ENCODE results near the gene CCDC97.

CCDC97 gene

DNA sequence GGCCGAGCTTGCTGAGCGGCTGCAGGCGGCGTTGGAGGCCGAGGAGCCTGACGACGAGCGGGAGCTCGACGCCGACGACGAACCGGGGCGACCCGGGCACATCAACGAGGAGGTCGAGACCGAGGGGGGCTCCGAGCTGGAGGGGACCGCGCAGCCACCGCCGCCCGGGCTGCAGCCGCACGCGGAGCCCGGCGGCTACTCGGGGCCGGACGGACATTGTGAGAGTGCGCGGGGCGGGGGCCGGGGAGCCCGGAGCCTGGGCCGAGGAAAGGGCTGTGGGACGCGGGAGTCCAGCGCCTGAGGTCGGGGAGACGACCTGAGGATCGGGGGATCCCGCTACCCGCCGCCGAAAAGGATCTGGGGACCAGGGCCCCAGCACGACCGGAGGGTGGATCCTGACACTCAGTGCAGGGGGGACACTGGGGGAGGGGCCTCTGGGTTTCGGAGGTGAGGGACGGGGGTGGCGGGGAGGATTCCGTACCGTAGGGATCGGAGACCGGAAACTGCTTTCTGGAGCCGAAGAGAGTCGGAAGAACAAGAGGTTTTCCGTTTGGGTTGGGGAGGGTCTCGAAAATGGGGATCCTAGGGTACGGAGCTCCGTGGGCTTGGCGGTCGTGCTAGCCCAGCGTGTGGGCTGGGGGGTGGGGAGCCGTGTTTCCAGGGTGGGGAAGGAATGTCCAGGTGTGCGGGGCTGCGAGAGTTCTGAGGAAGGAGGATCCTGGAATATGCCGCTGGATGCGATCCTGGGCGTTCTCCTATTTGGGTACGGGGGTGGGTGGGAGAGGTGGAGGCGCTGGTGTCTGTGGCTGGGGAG is 45.2 kb upstream of the CCDC97 start:
- H3K27me3 ChIP-seq (replicated peaks), result no peaks in the 10 kb centered on the region
- in situ Hi-C loops (cut with HindIII; ENCODE audit: low pct_ligation_motif_present, low sequenced_read_pairs), result no loop called here
- peak overlapping the region; percentile 99 for H3K27ac ChIP-seq
- DNase-seq, result peak; percentile 16
- peaks cover 29% of the 10 kb centered on the region for H3K36me3 ChIP-seq (replicated peaks)
- peak overlapping the region; percentile 90 for H3K4me3 ChIP-seq (ENCODE audit: low read depth, low read length)
- no peak for TF ChIP-seq CTCF (IDR thresholded peaks at IDR 0.05; ENCODE audit: low read depth, low read length, missing control alignments)

DNA sequence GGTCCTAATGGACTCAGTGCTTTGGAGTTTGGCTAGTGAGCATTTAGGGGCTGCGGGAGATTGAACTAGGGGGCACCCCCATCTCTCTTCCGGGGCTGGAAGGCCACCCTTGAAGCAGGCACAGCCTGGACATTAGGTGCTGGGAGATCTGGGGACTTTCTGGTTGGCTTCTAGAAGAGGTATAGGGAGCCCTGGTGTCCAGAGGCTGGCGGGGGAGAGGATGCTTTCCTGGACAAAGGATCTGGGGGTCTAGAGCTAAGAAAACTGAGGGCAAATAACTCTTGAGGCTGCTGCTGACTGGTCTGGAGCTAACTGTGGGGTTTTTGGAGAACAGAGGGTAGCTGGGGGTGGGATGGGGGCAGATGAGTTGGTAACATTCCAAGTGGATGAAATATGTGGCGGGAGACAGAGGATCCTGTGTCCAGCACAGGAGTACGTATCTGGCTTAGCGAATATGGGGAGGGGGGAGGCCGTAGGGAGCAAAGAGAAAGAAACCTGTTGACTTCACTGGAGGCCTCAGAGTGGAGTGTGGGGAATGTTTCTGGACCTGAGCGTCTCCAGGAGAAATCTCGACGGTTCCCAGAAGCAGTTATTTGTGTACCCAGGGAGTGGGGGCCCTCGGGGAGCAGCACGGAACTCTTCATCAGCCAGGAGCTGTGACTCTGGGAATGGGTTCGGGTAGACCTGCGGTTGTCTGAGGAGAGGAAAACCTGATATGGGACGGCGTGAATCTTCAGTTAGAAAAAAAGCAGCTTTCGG is 44.4 kb upstream of the CCDC97 start:
- peak overlapping the region; percentile 99 for H3K27ac ChIP-seq
- H3K4me3 ChIP-seq (ENCODE audit: low read depth, low read length), result peak overlapping the region; percentile 90
- DNase-seq, result peak; percentile 45
- TF ChIP-seq CTCF (IDR thresholded peaks at IDR 0.05; ENCODE audit: low read depth, low read length, missing control alignments), result no peak
- peaks cover 28% of the 10 kb centered on the region for H3K36me3 ChIP-seq (replicated peaks)
- in situ Hi-C loops (cut with HindIII; ENCODE audit: low pct_ligation_motif_present, low sequenced_read_pairs), result no loop called here
- H3K27me3 ChIP-seq (replicated peaks), result no peaks in the 10 kb centered on the region

DNA sequence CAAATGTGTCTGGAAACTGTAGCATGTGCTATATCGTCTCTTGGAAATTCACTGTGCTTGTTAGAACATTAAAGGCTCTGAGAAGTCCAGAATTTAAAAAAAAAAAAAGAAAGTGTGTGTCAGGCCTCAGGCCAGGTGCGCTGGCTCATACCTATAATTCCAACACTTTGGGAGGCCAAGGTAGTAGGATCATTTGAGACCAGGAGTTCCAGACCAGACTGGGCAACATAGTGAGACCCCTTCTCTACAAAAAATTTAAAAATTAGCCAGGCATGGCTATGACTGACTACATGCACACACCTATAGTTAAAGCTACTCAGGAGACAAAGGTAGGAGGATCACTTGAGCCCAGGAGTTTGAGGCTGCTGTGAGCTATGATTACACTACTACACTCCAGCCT is 40.9 kb upstream of the CCDC97 start:
- no peak overlapping the region for H3K27ac ChIP-seq
- H3K27me3 ChIP-seq (replicated peaks), result no peaks in the 10 kb centered on the region
- no peak for TF ChIP-seq CTCF (IDR thresholded peaks at IDR 0.05; ENCODE audit: low read depth, low read length, missing control alignments)
- no peak overlapping the region for H3K4me3 ChIP-seq (ENCODE audit: low read depth, low read length)
- peaks cover 54% of the 10 kb centered on the region for H3K36me3 ChIP-seq (replicated peaks)
- in situ Hi-C loops (cut with HindIII; ENCODE audit: low pct_ligation_motif_present, low sequenced_read_pairs), result no loop called here
- no peak for DNase-seq

- DNase-seq, result no peak
- in situ Hi-C loops (cut with HindIII; ENCODE audit: low pct_ligation_motif_present, low sequenced_read_pairs), result no loop called here
- H3K36me3 ChIP-seq (replicated peaks), result peaks cover 60% of the 10 kb centered on the region
- no peak for TF ChIP-seq CTCF (IDR thresholded peaks at IDR 0.05; ENCODE audit: low read depth, low read length, missing control alignments)
- no peaks in the 10 kb centered on the region for H3K27me3 ChIP-seq (replicated peaks)
- H3K27ac ChIP-seq, result no peak overlapping the region
- H3K4me3 ChIP-seq (ENCODE audit: low read depth, low read length), result no peak overlapping the region
These were observed 40.4 kb upstream of the CCDC97 start for GRCh38 chr19:41269571-41269970.

DNA sequence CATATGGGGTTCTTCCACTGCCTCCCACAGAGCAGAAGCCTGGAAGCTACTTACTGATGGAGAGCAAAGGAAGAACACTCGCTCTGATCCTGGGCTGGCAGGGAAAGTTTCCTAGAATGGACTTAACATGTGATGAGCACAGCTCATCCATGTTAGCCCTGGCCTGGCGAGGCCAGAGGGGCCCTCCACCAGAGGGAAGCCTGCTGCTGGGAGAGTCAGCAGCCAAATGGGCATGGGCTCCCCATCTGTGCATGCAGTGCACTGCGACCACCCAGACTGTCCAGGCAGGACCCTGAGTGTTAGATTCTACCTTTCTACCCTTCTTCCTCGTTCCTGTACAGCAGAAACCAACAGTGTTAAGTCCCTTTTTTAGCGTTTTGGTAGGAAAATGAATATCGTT is 36.9 kb upstream of the CCDC97 start:
- Histone ChIP-seq H3K27ac (no peak overlapping the region), H3K27me3 (replicated peaks) (no peaks in the 10 kb centered on the region), H3K4me3 (ENCODE audit: low read depth, low read length) (no peak overlapping the region), H3K36me3 (replicated peaks) (peaks cover 93% of the 10 kb centered on the region)
- in situ Hi-C loops (cut with HindIII; ENCODE audit: low pct_ligation_motif_present, low sequenced_read_pairs), result no loop called here
- no peak for DNase-seq
- no peak for TF ChIP-seq CTCF (IDR thresholded peaks at IDR 0.05; ENCODE audit: low read depth, low read length, missing control alignments)

All from brain microvascular endothelial cell (primary cell).